ENCODE results near the gene CC2D1A.

Gene CC2D1A

DNA sequence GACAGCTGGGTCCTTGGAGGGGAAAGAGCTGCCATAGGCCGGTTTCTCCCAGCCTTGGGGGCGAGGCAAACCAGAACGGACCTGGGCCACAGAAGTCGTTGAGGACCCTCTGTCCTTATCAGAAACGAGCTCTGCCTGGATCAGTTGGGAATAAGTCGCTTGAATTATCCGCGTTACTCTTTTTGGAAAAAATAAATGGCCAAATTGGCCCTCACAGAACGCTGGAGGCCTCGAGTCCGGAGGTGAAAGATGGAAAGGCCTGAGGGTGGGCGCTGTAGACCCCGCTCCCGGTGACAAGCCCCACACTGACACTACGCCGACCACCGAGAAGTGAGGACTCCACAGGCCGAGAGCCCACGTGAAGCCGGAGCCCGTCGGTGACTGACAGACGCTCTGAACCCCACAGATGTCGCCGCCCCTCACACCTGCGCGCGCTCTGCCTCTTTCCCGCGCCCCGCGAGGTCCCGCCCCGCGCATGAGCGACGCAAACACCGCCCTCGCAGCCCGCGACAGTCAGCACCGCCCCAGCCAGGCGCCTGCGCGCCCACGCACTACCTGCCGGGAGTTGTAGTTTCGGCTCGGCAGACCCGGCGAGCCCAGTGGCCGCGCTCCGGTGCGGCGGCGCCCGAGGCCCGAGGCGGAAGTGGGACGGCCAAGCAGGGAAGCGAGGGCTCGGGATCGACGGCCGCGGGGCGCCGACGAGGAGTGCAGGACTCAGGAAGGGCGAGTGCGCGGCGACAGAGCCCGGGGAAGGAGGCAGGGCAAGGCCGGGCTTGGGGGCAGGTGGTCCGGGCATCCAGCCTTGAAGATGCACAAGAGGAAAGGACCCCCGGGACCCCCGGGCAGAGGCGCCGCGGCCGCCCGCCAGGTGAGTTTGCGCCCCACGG is at the start of gene CC2D1A, which contains the start of gene BRME1:
CC2D1A (plus strand) TSS at position 568 of the 887 bp plus-strand sequence; CDS start at position 809, 241 bp downstream.
BRME1 (minus strand) TSS at position 484 of the 887 bp plus-strand sequence. CDS start 1,225 bp downstream, outside the sequence.
- peak; percentile 96 for DNase-seq (ENCODE audit: low read depth)

DNA sequence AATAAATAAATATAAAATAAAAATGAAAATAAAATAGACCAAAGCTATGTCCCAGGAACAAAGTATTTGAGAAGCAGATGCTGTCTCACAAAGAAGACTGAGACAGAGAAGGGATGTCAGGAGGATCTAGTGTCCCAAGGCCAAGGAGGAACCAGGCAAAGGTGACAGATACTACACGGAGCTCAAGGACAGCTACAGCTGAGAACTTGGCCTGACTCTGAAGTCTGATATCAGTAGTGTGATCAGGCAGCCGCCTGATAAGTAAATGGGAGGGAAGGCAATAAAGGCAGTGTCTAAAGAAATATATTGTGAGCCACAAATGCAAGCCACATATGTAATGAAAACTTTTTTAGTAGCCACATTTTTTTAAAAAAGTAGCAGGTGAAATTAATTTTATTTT is 49.5 kb upstream of the CC2D1A start:
- no peak for DNase-seq (ENCODE audit: low read depth)

DNA sequence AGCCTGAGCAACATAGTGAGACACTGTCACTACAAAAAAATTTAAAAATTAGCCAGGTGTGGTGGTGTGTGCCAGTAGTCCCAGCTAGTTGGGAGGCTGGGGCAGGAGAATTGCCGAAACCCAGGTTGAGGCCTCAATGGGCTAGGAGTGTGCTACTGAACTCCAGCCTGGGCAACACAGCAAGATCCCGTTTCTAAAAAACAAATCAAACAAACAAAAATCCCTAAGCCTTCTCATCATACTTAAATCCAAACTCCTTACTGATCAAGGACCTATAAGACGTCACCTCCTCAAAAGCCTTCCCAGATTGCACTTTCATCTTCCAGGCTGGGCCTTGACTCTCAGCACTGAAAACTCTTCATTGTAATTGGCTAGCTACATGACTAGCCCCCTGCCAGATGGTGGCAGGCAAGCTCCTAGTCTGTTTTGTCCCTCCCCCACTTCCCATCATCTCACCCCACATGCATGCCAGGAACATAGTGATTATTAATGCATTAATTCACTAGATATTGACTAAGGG is 46.6 kb upstream of the CC2D1A start:
- DNase-seq (ENCODE audit: low read depth): no peak

DNA sequence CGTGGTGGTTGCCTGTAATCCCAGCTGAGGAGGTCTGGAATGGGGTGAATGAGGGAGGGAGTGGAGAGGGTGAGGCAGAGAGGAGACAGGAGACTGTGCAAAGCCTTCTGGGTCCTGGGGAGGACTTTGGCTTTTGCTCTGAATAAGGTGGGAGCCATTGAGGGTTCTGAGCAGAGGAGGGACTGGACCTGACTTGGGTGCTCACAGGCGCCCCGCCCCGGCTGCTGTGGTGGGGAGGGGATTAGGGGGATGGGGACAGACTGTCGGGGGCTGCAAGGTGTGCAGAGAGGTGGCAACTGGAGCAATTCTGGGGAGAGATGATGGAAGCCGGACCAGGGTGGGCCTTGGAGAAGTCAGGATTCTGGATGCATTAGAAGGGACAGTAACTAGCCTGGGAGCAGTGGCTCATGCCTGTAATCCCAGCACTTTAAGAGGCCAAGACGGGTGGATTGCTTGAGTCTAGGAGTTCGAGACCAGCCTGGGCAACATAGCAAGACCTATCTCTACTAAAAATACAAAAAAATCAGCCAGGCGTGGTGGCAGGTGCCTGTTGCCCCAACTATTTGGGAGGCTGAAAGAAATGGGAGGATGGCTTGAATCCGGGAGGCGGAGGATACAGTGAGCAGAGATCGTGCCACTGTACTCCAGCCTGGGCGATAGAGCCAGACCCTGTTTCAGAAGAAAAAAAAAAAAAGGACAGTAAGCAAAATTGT is 45.2 kb upstream of the CC2D1A start:
- no peak for DNase-seq (ENCODE audit: low read depth)

DNA sequence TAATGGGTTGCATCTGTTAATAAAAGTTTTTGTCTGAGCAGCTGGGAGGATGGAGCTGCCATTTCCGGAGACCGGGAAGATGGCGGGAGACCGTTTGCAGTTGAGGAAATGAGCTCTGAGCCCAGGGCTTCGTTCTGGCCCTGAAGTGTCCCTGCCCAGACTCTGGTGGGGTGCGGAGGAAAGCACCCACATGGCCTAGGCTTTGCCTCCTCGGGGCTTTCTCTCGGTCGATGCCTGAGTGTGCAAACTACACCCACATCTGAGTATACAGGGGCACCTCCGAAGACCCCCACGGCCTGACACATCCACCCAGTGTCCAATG is 44.6 kb upstream of the CC2D1A start:
- no peak for DNase-seq (ENCODE audit: low read depth)

DNA sequence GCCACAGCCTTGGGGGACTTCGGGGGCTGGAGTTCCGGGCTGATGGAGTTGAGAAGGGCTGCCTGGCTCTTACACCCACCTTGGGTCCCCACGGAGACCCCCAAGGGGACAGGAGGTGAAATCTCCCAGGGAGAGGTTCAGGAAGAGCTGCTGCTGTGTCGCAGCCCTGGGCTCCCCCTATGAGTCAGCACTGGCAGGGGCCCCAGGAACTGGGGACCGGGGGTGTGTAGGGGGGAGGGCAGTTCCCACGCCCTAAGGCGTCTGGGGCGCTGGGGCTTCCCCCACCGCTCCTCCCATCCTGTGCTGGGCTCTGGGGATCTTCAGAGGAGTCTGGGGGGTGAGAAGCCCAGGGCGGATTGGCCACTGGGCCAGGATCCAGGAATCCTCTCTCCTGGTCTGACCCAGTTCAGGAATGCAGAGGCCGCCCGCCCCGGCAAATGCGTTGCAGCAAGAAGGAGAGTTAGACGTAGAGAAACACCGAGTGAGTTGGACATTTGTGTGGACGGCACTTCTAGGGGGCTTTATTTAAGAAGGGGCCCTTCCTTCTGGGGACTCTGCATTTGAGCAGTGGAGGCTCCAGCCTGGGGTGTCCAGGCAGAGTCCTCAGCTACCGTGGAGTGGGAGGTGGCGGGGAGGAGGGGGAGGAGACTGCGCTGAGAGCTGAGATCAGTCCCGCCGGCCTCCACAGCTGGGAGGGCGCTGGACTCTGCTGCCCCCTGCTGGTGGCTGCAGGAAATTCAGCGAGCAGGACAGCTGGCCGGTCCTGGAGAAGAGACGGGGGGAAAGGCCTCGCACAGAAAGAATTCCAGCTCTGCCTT is 44.1 kb upstream of the CC2D1A start:
- peak; percentile 85 for DNase-seq (ENCODE audit: low read depth)

DNA sequence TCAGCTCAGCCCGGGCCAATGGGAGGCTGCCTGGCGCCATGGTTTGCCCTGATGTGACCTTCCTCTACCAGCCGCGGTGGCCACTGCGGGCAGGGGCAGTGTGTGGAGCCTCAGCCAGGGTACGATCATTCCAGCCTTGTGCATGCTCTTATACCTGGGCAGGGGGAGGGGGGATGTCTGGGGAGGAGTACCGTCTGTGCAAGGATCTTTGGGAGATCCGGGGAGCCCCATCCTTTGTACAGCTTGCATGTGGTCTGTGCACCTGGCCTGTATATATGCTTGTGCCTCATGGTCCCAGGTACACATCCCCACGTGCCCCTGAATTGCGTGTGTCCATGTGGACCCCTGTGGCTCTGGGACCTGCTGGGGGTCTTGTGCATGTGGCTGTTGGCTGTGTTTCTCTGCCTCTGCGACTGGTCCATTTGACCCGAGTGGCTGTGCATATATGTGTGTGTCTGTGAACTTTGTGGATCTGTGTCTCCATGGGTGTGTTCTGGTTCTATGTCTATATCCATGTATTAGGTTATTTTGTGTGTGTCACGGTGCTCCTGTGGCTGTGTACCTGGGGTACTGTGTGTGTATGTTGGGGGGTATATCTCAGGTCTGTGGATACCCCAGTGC is 41.8 kb upstream of the CC2D1A start:
- DNase-seq (ENCODE audit: low read depth): no peak

DNA sequence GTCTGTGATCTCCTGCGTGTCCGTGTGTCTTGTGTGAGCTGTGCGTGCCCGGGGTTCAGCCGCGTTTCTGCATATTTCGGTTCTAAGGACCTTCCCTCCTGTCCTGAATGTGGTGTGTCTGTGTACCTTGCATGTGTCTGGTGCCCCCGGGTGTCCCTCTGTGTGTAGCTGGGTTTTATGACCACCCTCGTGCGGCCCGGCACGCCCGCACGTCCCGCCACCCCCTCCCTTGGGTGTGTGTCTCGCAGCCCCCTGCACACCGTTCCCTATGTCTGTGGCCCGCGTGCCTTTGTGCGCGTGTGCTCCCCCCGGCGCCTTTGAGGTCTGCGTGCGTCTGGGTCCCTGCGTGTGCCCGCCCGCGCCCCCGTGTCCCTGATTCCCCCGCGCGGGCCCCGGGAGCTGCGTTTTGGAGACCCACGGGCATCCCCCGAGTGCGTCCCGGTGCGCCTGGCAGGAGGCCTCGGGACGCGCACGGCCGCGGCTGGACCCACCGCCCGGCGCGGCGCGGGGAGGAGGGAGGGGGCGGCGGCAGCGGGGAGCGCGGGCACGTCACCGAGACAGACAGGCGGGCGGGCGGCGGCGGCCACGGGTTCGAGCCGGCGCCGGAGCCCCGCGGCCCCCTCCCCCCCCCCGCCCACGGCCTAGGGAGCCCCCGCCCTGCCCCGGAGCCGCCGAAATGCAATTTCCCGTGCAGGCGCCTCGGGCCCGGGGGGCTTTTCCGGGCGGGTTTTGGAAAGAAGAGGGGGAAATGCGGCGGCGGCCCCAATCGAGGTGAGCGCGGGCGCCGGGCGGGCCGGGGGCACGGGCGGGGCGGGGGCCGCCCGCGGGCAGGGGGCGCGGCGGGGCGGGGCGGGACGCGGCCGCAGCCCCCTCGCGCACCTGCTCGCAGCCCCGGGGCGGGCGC is 41.1 kb upstream of the CC2D1A start:
- DNase-seq (ENCODE audit: low read depth): no peak

DNA sequence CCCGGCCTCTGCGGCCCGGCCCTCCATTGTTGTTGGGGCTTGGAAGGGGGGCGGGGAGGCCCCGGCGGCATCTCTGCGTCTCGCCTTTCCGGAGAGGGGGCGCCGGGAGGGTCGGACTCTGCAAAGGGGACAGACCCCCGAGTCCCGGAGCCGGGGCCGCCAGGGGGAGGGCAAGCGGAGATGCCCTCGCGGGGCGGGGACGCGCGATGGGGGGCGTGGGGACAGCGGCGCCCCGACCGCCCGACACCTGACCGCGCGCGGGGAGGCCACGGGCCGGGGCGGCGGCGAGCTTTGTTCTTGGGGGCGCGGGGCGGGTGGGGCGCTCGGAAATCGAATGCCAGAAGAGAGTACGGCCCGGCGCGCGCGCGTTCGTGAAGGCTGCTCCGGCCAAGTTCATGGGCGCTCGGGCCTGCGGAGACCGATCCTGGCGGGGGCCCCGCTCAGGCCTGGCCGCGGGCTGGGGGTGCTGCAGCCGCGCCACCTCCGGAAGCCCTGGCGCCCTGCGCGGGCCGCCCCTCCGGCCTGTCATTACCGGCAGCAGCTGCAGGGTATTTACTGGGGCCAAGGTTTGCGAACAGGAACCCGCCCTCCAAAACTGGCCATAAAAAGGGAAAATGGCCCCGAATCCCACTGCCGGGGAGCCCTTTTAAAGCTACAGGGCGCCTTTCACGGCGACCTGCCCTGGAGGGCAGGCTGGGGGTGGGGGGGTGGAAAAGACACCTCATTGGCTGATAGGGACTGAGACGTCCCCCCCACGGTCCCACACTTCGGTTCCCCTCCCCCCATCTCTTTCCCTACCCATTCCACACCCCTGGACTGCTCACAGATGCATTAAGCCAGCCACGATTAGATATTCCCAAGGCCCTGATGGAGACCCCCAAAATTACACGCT is 40.2 kb upstream of the CC2D1A start:
- DNase-seq (ENCODE audit: low read depth): no peak

DNA sequence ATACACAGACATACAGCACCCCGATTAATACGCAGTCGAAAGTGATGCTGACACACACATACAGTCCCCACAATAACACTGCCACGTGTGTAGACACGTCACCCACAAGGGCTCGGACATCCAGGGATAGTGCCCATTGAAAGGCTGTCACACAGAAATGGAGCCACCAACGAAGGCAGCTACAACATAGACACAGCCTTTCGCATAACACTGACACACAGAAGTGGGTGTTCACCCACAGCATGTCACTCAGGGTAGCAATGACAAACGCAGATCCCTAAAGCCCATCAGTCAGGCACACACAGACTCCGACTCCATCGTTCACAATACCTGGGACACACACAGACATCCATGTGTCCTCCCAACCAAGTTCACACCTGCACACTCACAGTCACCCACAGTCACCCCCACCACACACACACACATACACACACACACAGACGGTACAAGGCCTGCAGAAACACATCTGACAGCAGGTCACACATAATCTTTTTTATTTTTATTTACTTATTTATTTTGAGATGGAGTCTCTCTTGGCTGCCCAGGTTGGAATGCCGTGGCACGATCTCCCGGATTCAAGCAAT is 39.4 kb upstream of the CC2D1A start:
- DNase-seq (ENCODE audit: low read depth): no peak

DNA sequence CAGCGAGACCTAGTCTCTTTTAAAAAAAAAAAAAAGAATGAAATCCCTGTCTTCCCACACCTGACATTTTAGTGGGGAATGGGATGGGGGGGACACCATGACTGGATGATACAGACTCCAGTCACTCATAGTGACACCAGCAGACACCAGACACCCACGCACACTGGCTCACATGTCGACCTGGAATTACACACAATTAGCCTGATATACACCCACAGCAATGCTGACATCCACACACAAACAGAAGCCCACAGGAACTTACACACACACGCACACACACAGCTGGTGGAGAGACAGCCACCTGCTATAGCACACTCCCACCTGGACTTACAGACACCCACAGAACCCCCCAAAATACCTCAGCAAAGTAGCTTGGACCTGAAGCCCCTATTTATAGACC is 37.3 kb upstream of the CC2D1A start:
- DNase-seq (ENCODE audit: low read depth): no peak

DNA sequence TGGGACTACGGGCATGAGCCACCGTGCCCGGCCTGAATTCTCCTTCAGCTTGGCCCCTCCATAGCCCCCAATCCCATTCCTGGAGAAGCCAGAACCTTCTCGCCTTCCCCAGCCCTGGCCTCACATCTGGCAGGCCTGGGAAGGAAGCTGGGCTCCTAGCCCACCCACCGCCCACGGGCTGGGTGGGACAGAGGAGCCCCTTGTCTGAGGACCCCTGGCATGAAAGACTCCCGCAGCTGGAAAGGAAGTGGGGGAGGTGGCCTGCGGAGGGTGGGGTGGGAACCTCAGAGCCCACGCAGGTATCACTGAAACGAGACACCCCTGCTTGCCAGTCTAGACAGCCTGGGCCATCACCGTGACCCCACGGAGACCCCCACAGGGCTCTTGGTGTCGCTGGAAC is 36.7 kb upstream of the CC2D1A start:
- no peak for DNase-seq (ENCODE audit: low read depth)

DNA sequence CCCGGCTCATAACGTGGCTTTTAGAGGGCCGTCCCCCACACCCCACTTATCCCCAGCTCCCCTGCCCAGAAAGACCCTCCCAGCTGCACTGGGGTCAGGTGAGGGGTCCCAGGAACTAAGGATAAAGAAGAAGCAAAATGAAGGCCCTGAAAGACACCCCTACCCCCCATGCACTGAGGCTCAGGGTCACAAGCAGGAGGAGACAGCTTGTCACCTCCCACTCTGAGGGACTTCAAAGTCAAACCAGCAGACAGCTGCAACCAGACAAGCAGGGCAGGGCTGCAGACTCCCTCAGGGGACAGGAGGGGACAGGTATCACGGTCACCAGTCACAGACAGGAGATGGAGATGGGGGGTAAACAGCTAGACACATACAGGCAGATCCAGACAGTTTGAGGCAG is 35.1 kb upstream of the CC2D1A start:
- no peak for DNase-seq (ENCODE audit: low read depth)

DNA sequence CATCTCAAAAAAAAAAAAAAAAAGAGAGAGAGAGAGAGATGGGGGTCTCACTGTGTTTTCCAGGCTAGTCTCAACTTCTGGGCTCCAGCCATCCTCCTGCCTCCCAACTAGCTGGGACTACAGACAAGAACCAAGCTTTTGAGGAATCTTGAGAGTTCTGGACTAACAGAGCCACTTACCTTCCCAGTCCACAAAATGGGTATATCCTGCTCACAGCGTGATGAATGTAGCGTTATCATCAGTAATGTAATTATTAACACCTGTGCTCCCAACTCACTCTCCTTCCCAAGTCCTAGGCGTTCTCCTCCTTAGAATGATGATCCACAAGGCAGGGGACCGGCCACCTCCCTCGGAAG is 33.7 kb upstream of the CC2D1A start:
- no peak for DNase-seq (ENCODE audit: low read depth)

DNA sequence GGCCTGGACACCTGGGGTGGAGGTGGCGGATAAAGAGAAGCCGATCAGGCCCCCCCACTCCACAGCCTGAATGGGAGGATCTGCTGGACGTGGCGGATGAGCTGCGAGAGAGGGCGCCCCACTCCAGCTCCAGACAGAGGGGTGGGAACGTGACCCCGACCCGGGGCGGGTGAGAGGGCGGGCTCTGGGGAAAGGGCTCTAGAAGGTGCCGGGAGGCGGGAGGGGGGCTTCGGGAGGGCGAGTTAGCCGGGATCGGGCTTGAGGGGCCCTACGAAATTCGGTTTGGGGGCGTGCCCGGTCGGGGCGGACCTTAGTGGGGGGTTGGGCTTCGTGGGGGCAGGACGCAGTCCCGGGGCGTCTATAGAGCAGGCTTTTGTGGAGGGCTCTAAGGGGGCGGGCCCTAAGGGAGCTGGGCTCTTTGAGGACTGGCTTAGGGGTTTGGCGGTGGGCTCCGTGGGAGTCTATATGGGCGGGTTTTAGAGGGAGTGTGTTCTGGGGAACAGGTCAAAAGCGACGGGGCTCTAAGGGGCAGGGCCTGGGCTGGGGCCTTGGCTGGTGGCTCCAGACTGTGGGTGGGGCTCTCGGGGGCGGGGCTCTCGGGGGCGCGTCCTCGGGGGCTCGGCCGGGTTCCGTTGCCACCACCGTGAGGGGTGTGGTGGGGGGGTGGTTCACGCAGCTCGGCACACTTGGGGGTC is 33.2 kb upstream of the CC2D1A start:
- no peak for DNase-seq (ENCODE audit: low read depth)

DNA sequence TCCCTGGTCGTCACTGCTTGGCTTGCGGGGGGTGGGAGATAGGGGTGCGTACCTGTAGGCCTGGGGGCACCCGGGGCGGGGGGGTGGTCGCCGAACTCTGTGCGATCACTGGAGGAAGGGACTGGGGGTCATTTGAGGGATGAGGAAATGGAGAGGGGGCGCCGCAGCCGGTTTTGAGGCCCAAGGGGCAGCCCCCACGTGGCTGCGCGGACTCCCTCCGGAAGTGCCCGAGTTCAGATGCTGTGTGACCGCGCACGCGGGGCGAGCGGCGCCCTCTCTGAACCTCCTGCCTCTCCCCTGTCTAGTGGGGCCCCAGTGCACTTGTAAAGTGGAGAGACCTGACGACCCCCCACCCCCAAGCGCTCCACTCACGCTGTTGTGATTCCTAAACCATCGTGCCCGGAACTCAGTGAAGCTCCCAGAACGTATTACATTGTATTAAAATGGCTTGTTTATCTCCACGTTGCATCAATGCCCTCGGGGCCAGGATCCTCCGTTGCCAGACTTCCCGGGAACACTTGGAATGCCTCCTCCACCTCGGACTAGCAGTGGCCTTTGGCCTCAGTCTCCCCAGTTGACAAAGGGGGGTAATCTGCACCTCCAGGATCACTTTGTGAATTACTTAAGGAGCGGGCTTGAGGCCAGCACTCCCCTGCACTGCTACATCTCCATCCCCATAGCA is 32.0 kb upstream of the CC2D1A start:
- no peak for DNase-seq (ENCODE audit: low read depth)

DNA sequence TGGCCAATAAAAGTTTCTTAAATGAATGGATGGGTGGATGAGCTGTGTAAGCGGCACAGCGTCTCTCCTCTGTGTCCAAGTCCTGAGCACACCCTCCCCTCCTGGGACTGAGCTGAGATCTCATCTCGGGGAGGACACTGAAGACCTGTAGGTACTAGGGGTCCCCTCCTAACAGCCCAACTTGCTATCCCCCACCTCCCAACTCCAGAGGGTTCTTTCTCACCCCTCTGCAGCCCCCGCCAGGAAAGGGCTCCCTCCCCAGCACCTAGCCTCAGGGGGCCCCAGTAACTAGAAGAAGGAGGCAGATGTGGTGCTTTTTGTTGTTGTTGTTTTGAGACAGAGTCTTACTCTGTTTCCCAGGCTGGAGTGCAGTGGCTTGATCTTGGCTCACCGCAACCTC is 30.2 kb upstream of the CC2D1A start:
- no peak for DNase-seq (ENCODE audit: low read depth)

DNA sequence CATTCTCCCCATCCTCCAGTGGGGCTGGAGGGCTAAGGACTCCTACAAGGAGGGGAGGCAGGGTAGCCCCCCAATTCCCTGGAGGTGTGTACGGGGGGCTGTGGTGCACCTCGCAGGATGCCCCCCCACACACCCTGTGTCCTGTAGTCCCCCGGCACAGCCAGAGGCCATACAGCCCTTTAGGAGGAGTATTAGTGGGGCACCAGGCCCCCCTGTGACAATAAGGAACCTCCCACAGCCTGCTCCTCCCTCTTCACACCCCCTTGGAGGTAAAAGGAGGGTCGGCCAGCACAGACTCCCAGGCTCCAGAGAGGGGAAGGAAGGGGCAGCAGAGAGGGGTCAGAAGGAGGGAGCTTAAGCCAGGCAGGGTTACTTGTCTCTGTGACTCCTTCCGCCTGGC is 29.2 kb upstream of the CC2D1A start, which contains the start of gene NANOS3:
NANOS3 (plus strand) TSS at position 301 of the 400 bp plus-strand sequence. CDS start 115 bp downstream, outside the sequence.
- DNase-seq (ENCODE audit: low read depth): no peak

All from activated T-cell treated with anti-CD3 and anti-CD28 coated beads for 48 hours (primary cell).